ENCODE measurements around the gene DYRK1A. TPM values are rescaled to one million over a fixed set of nuclear protein-coding genes. Genes with fewer than 3 reads are reported as not detected.

Gene DYRK1A
- polyA plus RNA-seq, 1 donor (not counting 4 experiments of a cell fraction or from before 2014, with no cell fraction given), result 25.3 TPM

DNA sequence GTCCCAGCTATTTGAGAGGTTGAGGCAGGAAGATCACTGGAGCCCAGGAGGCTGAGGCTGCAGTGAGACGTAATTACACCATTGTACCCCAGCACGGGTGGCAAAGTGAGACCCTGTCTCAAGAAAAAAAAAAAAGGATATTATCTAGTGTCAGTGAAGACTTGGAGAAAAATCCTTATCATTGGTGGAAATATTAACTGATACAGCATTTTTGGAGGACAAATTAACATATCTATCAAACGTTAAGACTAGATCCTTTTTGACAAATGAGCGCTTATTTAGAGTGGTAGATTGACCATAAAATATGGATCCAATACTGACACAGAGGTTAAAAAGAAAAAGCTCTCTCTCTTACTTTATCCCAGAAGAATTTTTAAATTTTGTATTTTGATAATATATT is 35.2 kb upstream of the DYRK1A start:
- Histone ChIP-seq H3K9me1 (ENCODE audit: control insufficient read depth, extremely low read depth, insufficient read depth, low read length) (no peaks in the 10 kb centered on the region), H3K4me3 (ENCODE audit: control insufficient read depth in 2 of 3, extremely low read depth in 1 of 3, insufficient read depth in 2 of 3, low read depth in 1 of 3, low read length in 3 of 3) (no peak overlapping the region), H3K4me1 (ENCODE audit: control insufficient read depth, extremely low read depth, insufficient read depth, low read length) (peaks cover 3% of the 10 kb centered on the region), H3K4me2 (ENCODE audit: control insufficient read depth, extremely low read depth, insufficient read depth, low read depth, low read length) (no peak overlapping the region), H3K36me3 (ENCODE audit: control insufficient read depth in 2 of 2, extremely low read depth in 1 of 2, insufficient read depth in 2 of 2, low read length in 2 of 2) (no peaks in the 10 kb centered on the region), H2AFZ (ENCODE audit: control insufficient read depth, low read length) (no peak overlapping the region), H3K27ac (ENCODE audit: control insufficient read depth, insufficient read depth, low read length) (no peak overlapping the region), H3K79me2 (ENCODE audit: control insufficient read depth, insufficient read depth, low read length) (no peaks in the 10 kb centered on the region), H4K20me1 (ENCODE audit: control insufficient read depth, extremely low read depth, insufficient read depth, low read length) (no peaks in the 10 kb centered on the region), H3K9me3 (ENCODE audit: control insufficient read depth, low read depth, low read length) (no peaks in the 10 kb centered on the region), H3K27me3 (ENCODE audit: control insufficient read depth, extremely low read depth, insufficient read depth, low read length) (no peaks in the 10 kb centered on the region), H3K9ac (ENCODE audit: control insufficient read depth, extremely low read depth, insufficient read depth, low read length) (no peak overlapping the region)
- DNase-seq (ENCODE audit: low read depth, low spot score) (no peak), FAIRE-seq (no peak)
- dilution Hi-C loops (cut with MboI; ENCODE audit: extremely low pct_ligation_motif_present, low sequenced_read_pairs), result no loop called here
- TF ChIP-seq, protein P1, sequence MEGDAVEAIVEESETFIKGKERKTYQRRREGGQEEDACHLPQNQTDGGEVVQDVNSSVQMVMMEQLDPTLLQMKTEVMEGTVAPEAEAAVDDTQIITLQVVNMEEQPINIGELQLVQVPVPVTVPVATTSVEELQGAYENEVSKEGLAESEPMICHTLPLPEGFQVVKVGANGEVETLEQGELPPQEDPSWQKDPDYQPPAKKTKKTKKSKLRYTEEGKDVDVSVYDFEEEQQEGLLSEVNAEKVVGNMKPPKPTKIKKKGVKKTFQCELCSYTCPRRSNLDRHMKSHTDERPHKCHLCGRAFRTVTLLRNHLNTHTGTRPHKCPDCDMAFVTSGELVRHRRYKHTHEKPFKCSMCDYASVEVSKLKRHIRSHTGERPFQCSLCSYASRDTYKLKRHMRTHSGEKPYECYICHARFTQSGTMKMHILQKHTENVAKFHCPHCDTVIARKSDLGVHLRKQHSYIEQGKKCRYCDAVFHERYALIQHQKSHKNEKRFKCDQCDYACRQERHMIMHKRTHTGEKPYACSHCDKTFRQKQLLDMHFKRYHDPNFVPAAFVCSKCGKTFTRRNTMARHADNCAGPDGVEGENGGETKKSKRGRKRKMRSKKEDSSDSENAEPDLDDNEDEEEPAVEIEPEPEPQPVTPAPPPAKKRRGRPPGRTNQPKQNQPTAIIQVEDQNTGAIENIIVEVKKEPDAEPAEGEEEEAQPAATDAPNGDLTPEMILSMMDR (optimal IDR thresholded peaks at IDR 0.05 in 1 of 3, IDR thresholded peaks at IDR 0.05 in 1 of 3, conservative IDR thresholded peaks at IDR 0.05 in 1 of 3; ENCODE audit: extremely low read depth in 1 of 3, insufficient read depth in 2 of 3, low read length in 3 of 3), result no peak
- TF ChIP-seq EZH2 (IDR thresholded peaks at IDR 0.05; ENCODE audit: low read length), result no peak

DNA sequence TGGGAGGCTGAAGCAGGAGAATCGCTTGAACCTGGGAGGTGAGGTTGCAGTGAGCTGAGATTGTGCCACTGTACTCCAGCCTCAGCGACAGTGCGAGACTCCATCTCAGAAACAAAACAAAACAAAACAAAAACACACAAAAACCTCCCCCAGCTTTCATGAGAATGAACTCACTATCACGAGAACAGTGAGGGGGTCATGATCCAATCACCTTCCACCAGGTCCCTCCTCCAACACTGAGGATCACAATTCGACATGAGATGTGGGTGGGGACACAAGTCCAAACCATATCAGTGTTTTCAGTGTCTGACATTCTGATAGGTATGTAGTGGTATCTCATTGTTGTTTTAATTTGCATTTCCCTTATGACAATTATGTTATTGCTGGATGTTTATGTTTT is 31.5 kb upstream of the DYRK1A start:
- H3K4me3 ChIP-seq (ENCODE audit: control insufficient read depth in 2 of 3, extremely low read depth in 1 of 3, insufficient read depth in 2 of 3, low read depth in 1 of 3, low read length in 3 of 3), result no peak overlapping the region
- DNase-seq (ENCODE audit: low read depth, low spot score) (no peak), FAIRE-seq (no peak)
- no peaks in the 10 kb centered on the region for H3K9me3 ChIP-seq (ENCODE audit: control insufficient read depth, low read depth, low read length)
- H3K79me2 ChIP-seq (ENCODE audit: control insufficient read depth, insufficient read depth, low read length), result no peaks in the 10 kb centered on the region
- H3K9ac ChIP-seq (ENCODE audit: control insufficient read depth, extremely low read depth, insufficient read depth, low read length), result no peak overlapping the region
- H2AFZ ChIP-seq (ENCODE audit: control insufficient read depth, low read length), result no peak overlapping the region
- H3K36me3 ChIP-seq (ENCODE audit: control insufficient read depth in 2 of 2, extremely low read depth in 1 of 2, insufficient read depth in 2 of 2, low read length in 2 of 2), result no peaks in the 10 kb centered on the region
- H3K9me1 ChIP-seq (ENCODE audit: control insufficient read depth, extremely low read depth, insufficient read depth, low read length), result no peaks in the 10 kb centered on the region
- peaks cover 23% of the 10 kb centered on the region for H3K4me1 ChIP-seq (ENCODE audit: control insufficient read depth, extremely low read depth, insufficient read depth, low read length)
- TF ChIP-seq, protein P1 (optimal IDR thresholded peaks at IDR 0.05 in 1 of 3, IDR thresholded peaks at IDR 0.05 in 1 of 3, conservative IDR thresholded peaks at IDR 0.05 in 1 of 3; ENCODE audit: extremely low read depth in 1 of 3, insufficient read depth in 2 of 3, low read length in 3 of 3), result no peak
- TF ChIP-seq EZH2 (IDR thresholded peaks at IDR 0.05; ENCODE audit: low read length), result no peak
- no peaks in the 10 kb centered on the region for H3K27me3 ChIP-seq (ENCODE audit: control insufficient read depth, extremely low read depth, insufficient read depth, low read length)
- H3K27ac ChIP-seq (ENCODE audit: control insufficient read depth, insufficient read depth, low read length), result no peak overlapping the region
- dilution Hi-C loops (cut with MboI; ENCODE audit: extremely low pct_ligation_motif_present, low sequenced_read_pairs), result no loop called here
- no peaks in the 10 kb centered on the region for H4K20me1 ChIP-seq (ENCODE audit: control insufficient read depth, extremely low read depth, insufficient read depth, low read length)
- H3K4me2 ChIP-seq (ENCODE audit: control insufficient read depth, extremely low read depth, insufficient read depth, low read depth, low read length), result no peak overlapping the region
